T-helper 17 cell (primary cell): ENCODE data around the gene NAP1L4. TPM values are rescaled to one million over a fixed set of nuclear protein-coding genes. Genes with fewer than 3 reads are reported as not detected.
A peak's percentile ranks its signal among the peaks of the same experiment; 100 is the strongest.

ENCODE experiments used
- ATAC-seq: fragments of 150-1000 bp; cut with Tn5 transposase; 2 replicates; pipeline ENCODE4 v1.10.0; 2021; ENCODE audit warnings: mild to moderate bottlenecking, moderate library complexity
- DNase-seq, 3 donors: peaks; one replicate each; pipeline versions ENCODE4 v3.0.0 to v3.0.0-alpha.2; 2020 to 2021
- H3K9me3 ChIP-seq: one replicate; pipeline ENCODE4 v1.7.0; 2013; ENCODE audit warnings: low read length, mild to moderate bottlenecking; ENCODE audit not compliant: control insufficient read depth, poor library complexity, severe bottlenecking
- H3K27ac Mint-ChIP-seq: one replicate; pipeline ENCODE4 v1.8.0; 2022; ENCODE audit warnings: mild to moderate bottlenecking, moderate library complexity, mixed read lengths
- H3K27me3 Mint-ChIP-seq: one replicate; pipeline ENCODE4 v1.8.0; 2022; ENCODE audit warnings: mixed read lengths
- H3K36me3 Mint-ChIP-seq: one replicate; pipeline ENCODE4 v1.8.0; 2022; ENCODE audit warnings: low read depth, mixed read lengths
- H3K4me1 Mint-ChIP-seq: one replicate; pipeline ENCODE4 v1.8.0; 2022; ENCODE audit warnings: mild to moderate bottlenecking, mixed read lengths
- H3K4me3 Mint-ChIP-seq: one replicate; pipeline ENCODE4 v1.8.0; 2022; ENCODE audit warnings: mild to moderate bottlenecking, moderate library complexity, mixed read lengths
- total RNA-seq, 4 donors: library from RNA in 2 of 4; stranded (reverse) in 2 of 4; gene quantifications; one replicate each; pipeline ENCODE4 v1.2.3 and lab custom pipeline; 2022 to 2026

NAP1L4 gene
- total RNA-seq, 2 donors from 2014 or later = 229 to 275 TPM

DNA sequence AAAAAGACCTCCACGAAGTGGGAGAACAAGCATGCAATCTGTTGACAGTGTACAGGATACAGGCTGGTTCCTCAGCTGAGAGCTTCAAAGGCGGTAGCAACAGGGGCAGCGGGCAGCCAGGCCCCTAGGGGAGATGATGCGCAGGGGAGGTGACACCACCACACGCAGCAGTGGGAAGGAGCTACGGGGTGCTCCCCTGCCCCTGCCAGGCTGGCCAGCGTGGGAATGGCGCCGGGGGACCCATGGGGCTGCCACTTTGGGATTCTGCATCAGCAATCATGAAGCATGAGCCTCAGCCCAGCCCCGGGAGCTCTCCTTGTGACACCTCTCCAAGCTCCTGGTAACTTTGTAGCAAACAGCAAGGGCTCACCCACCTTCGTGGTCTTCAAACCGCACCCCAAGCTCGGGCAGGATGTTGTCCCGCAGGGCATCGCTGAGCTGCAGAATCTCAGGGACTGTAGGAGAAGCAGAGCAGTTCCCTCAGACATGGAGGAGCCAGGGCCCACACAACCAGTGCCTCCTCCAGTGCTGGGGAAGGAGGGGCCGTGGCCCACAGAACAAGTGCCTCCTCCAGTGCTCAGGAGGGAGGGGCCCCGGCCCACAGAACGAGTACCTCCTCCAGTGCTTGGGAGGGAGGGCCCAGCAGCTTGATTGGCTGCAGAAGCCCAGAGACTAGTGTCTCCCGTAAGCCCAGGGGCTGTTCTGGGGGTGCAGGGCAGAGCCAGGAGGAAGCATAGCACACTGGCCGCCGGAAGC is 14.6 kb upstream of the NAP1L4 start:
- no peak for DNase-seq
- ATAC-seq = no peak
- H3K27me3 Mint-ChIP-seq = no peaks in the 10 kb centered on the region
- no peak overlapping the region for H3K4me3 Mint-ChIP-seq
- peaks cover 13% of the 10 kb centered on the region for H3K4me1 Mint-ChIP-seq
- H3K36me3 Mint-ChIP-seq = peaks cover 13% of the 10 kb centered on the region
- H3K27ac Mint-ChIP-seq = no peak overlapping the region
- H3K9me3 ChIP-seq = no peaks in the 10 kb centered on the region

DNA sequence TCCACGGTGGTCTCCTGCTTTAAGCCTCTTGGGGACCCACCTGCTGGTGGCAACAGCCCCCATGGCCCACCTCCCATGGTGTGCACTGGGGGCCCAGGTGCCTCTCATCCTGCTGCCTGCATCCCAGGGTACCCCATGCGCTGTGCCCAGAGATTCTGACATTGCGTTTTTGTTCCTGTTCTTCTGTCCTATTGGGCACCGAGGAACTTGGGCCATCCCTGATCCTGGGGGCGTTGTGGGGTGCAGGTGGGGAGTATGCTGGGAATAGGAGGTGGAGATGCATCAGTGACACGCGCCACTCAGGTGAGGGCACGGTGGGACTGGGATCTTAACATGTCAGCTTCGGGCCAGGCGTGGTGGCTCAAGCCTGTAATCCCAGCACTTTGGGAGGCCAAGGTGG is 12.4 kb upstream of the NAP1L4 start:
- Mint-ChIP-seq H3K36me3 (peaks cover 13% of the 10 kb centered on the region), H3K27ac (no peak overlapping the region), H3K4me1 (peaks cover 10% of the 10 kb centered on the region), H3K4me3 (no peak overlapping the region), H3K27me3 (no peaks in the 10 kb centered on the region)
- DNase-seq (no peak), ATAC-seq (no peak)
- no peaks in the 10 kb centered on the region for H3K9me3 ChIP-seq

DNA sequence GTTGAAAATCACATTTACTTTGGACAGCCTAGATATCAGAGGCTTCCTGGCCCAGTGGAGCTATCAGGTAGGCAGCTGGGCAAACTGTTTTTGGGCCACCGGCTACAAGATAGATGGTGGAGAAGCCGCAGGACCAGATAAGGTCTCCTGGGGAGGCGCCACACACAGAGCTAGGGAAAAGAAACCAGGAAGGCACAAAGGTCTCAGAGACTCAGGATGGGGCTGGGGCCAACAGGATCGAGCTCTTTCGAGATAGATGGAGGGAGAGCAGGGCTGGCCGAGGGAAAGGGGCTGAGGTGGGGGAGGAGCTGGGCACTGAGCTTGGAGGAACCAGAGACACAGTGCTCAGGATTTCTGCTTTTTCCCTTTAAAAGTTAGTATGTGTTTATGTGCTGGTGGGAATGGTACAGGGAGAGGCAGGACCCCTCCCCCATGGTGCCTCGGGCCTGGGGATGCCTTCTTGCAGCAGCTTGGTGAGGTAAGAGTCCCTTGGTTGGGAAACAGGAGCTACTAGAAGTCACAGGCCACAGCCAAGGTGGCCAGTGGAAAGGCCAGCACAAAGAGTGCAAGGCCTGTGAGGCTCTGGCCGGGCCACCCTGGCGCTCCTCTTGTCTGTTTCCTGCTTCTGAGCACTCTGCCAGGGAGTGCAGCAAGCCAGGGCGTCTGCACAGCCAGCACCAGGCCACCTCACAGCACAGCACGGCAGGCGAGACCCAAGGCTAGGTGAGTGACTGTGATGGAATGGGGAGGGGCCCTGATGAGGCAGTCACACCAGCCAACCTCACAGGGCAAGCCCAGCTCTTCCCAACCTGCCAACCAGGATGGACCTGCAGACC is 11.5 kb upstream of the NAP1L4 start:
- Mint-ChIP-seq H3K27ac (peak overlapping the region; percentile 70), H3K36me3 (peaks cover 13% of the 10 kb centered on the region), H3K4me3 (no peak overlapping the region), H3K4me1 (peaks cover 6% of the 10 kb centered on the region), H3K27me3 (no peaks in the 10 kb centered on the region)
- ATAC-seq (no peak), DNase-seq (no peak)
- H3K9me3 ChIP-seq = no peaks in the 10 kb centered on the region

DNA sequence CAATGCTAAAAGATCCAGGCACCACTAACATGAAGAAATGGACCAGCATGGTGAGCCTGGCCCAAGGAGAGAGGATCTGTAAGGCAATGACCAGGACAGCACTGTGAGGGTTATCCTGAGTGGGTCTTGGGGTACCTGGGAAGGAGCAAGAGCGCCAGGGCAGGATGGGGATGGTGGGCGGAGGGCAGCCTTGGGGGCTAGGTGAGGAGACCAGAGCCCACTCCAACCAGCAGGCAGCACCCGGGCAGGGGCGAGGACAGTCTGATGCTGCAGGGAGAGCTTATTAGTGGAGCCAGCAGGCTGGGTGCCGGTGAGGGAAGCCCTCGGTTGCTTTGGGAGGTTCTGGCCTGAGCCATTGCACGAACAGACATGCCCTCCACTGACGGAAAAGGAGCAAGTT is 10.7 kb upstream of the NAP1L4 start:
- ATAC-seq = no peak
- Mint-ChIP-seq H3K27ac (peak overlapping the region; percentile 70), H3K4me3 (no peak overlapping the region), H3K4me1 (peaks cover 6% of the 10 kb centered on the region), H3K27me3 (no peaks in the 10 kb centered on the region), H3K36me3 (peaks cover 13% of the 10 kb centered on the region)
- no peaks in the 10 kb centered on the region for H3K9me3 ChIP-seq
- DNase-seq = no peak

DNA sequence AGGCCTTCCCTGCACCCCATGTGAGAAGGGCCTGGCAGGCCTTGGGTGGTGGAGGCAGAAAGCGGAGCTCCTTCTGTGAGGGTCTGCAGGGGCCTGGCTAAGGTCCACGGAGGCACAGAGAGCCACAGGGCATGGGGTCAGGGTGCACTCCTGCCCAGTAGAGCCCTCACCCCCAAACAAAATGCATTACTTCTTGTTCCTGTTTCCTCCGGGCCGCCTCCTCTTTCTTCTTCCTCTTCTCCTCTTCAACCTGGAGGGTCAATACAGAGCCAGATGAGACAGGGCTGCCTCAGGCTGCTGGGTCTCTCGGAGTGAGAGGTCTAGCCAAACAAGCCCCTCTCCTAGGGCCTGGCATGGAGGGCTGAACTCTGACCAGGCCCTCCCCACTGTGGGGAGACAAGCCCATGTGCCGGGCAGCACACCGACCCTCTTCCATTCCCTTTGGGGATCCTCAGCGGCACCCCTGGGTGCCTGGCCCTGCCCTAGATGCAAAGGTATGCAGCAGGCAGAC is 10.3 kb upstream of the NAP1L4 start:
- no peak overlapping the region for H3K4me3 Mint-ChIP-seq
- peaks cover 6% of the 10 kb centered on the region for H3K4me1 Mint-ChIP-seq
- ATAC-seq (no peak), DNase-seq (no peak)
- H3K9me3 ChIP-seq = no peaks in the 10 kb centered on the region
- peaks cover 13% of the 10 kb centered on the region for H3K36me3 Mint-ChIP-seq
- H3K27me3 Mint-ChIP-seq = no peaks in the 10 kb centered on the region
- H3K27ac Mint-ChIP-seq = peak overlapping the region; percentile 70

DNA sequence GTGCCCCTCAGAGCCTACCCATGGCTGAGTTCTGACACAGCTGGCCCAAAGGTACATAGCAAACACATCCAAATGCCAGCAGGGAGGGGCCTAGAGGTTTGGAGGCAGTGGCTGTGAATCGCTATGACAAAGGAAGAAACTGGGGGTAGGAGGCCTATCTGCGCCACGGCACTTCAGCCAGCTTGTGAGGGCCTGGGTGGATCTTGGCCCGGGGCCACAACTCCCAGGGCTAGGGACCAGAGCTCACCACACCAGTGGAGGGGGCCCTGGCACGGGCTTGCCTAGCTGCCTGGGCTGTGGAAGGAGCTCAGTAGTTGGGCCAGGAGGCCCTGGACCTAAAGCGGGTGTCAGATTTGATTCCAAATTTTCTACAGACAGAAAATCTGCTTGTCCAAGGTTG is 9.4 kb upstream of the NAP1L4 start:
- H3K27ac Mint-ChIP-seq = no peak overlapping the region

DNA sequence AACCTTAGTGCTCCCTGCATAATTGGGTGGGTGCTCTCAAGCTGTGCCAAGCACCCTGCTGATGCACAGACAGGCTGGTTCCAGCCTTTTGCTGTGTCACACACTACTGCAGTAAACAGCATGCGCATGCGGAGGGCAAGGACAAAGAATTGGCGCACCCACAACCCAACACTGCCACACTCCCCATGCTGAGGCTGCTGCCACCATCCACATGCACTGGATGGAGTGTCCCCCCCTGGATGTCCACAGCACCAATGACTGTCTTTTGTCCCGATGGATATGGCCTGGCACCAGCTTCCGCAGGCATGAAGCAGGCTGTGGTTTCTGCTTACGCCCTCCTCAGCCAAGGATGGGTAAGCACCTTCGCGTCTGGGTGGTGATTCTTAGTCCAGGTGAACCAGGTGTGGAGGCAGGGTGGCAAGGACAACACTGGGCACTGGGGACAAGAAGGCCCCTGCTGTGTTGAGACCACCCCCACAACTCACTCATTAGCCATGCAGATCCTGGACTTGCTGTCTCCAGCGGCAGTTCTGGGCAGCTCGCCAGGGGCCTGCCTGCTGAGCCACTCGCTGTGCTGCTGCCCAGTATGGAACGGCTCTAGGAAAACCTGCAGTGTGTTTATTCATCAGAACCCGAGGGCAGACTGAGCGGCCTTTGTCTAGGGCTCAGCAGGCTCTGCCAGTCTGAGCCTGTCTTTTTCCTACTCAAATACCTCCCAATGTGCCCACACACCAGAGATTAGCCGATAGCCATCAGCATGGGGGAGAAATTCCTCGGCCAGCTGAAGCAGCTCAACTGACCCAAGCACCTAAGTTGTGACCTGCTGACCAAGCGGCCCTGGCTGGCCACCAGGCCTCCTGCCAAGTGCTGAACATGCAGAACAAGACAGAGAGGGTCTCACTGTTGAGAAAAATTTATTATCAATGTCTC is 8.2 kb upstream of the NAP1L4 start:
- peaks cover 9% of the 10 kb centered on the region for H3K4me1 Mint-ChIP-seq
- H3K36me3 Mint-ChIP-seq = peaks cover 11% of the 10 kb centered on the region
- no peaks in the 10 kb centered on the region for H3K9me3 ChIP-seq
- DNase-seq (no peak), ATAC-seq (no peak)
- H3K4me3 Mint-ChIP-seq = peak overlapping the region; percentile 9
- H3K27ac Mint-ChIP-seq = no peak overlapping the region
- no peaks in the 10 kb centered on the region for H3K27me3 Mint-ChIP-seq

More for the DNA sequence above, 9.4 kb upstream of the NAP1L4 start:
- Mint-ChIP-seq H3K36me3 (peaks cover 13% of the 10 kb centered on the region), H3K4me1 (peaks cover 9% of the 10 kb centered on the region), H3K27me3 (no peaks in the 10 kb centered on the region), H3K4me3 (no peak overlapping the region)
- H3K9me3 ChIP-seq = no peaks in the 10 kb centered on the region
- no peak for DNase-seq
- ATAC-seq = no peak

DNA sequence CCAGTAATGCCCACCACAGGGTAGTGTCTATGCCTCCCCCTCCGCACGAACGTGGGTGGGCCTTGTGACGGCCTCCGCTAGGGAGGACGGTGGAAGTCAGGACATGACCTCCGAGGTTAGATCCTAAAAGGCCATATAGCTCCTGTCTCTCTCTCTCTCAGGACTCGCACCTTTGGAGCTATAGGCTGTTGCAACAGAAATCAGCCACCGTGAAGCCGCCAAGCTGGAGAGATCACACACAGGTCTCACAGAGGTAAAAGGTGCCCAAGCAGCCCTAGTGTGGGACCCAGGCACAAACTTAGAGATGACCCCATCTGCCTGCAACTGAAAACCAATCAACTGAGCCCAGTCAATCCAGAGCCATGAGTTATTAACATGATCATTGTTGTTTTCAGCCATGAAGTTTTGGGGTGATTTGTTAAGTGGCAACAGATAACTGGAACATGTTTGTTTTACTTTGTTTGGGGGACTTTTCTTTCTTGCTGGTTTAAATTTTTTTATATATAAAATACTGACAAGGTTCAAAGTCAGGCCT is 7.4 kb upstream of the NAP1L4 start:
- ATAC-seq (no peak), DNase-seq (no peak)
- H3K9me3 ChIP-seq = no peaks in the 10 kb centered on the region
- Mint-ChIP-seq H3K4me1 (peaks cover 9% of the 10 kb centered on the region), H3K36me3 (peaks cover 11% of the 10 kb centered on the region), H3K27me3 (no peaks in the 10 kb centered on the region), H3K27ac (no peak overlapping the region), H3K4me3 (no peak overlapping the region)

DNA sequence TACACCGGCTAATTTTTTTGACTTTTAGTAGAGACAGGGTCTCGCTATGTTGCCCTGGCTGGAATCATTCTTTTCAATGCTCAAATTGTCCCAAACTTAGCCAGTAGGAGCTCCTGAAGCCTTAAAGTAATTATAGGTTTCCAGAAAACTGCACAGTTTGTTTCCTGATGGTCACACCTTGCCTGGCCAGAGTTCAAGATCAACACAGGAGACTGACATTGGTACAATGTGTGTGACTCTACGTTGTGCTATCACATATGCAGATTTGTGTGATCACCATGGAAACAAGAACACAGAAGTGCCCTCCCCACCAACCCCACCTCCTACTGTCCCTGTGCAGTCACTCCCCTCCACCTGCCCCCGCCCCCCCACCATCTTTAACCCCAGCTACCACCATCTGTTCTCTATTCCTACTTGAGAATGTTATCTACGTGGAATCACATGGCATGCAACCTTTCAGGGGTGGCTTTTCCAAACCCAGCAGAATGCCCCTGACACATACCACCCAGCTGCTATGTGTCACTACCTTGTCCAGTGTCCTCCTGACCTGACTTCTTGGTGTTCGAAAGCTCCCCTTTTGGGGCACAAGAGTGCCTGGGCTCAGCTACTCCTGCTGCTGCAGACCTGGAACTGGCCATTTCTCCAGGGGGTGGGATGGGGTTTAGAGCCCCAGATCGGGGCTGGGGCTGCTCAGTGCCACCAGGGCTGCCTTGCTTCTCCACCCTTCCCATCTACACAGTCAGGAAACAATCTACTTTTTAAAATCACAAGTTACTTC is 6.1 kb upstream of the NAP1L4 start:
- Mint-ChIP-seq H3K27ac (peak overlapping the region; percentile 21), H3K36me3 (peaks cover 8% of the 10 kb centered on the region)

DNA sequence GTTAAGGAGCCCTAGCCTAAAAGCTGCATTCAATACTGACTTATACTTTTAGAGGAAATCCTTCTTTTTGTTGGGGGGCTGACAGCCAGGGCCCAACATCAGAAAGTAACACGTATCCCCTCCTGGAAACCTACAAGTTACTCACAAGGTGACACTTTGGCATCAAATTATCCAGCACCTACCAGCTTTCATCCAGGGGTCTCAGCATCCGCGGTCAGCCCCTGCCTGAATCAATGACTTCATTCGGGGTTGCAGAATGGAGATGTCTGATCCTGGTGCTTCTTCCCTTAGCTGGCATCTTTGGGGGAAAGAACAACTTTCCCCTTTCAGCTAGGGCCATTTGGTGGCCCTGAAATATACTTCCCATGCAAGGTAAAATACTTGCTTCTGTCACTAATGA is 5.3 kb upstream of the NAP1L4 start:
- no peak for DNase-seq
- no peak overlapping the region for H3K27ac Mint-ChIP-seq
- no peak overlapping the region for H3K4me3 Mint-ChIP-seq
- H3K27me3 Mint-ChIP-seq = no peaks in the 10 kb centered on the region
- no peak for ATAC-seq
- peaks cover 12% of the 10 kb centered on the region for H3K4me1 Mint-ChIP-seq
- H3K9me3 ChIP-seq = no peaks in the 10 kb centered on the region
- H3K36me3 Mint-ChIP-seq = peaks cover 2% of the 10 kb centered on the region

More for the DNA sequence above, 6.1 kb upstream of the NAP1L4 start:
- DNase-seq (no peak), ATAC-seq (no peak)
- H3K9me3 ChIP-seq = no peaks in the 10 kb centered on the region
- Mint-ChIP-seq H3K4me1 (peaks cover 12% of the 10 kb centered on the region), H3K27me3 (no peaks in the 10 kb centered on the region), H3K4me3 (no peak overlapping the region)

DNA sequence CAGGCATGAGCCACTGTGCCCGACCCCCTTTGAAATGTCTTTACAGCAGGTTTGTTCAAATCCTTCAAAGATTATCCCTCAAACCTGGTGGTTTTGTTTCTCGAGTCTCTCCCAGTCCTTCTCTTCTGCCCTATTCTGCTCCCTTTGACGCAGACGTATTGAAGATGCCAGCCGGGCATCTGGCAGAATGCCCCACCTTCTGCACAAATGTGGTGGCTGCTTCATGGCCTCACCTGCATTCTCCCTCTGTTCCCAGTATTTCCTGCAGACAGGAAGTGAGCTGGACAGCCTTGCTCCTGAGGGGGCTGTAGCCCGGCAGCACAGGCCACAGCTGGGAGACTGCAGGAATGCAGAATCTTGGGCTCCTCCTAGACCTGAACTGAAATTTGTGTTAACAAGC is 4.8 kb upstream of the NAP1L4 start:
- no peak for DNase-seq
- Mint-ChIP-seq H3K4me3 (no peak overlapping the region), H3K36me3 (peaks cover 5% of the 10 kb centered on the region), H3K4me1 (peaks cover 15% of the 10 kb centered on the region), H3K27ac (no peak overlapping the region), H3K27me3 (no peaks in the 10 kb centered on the region)
- ATAC-seq = no peak
- H3K9me3 ChIP-seq = no peaks in the 10 kb centered on the region

DNA sequence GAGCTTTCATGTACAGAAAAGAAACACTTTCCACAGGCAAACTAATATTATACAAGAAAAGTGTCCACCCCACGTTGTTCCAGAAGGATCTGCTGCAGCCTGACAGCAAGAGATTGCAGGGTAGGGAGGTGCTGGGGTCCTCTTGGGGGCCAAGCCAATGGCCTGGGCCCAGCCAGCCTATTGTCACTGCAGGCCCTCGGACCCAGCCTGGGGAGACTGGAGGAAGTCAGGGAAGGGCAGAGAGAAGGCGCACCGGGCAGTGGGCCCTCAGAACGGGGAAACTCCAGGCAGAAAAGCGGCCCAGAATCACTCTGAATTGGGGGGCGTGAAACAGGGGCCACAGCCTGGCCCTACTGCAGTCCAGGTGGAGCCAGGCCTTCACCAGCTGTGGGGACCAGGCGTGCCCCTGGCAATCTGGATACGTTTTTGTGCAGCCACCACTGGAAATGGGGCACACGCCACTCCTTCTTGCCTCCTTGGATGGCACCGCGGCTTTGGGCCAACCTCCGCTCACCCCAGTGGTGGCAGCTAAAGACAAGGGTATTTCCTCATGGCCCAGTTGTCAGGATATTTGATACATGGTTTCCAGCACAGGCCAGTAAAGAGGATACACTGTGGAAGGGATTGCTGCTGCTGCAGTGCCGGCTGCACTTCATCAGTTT is 3.9 kb upstream of the NAP1L4 start:
- no peak overlapping the region for H3K4me3 Mint-ChIP-seq
- peaks cover 14% of the 10 kb centered on the region for H3K4me1 Mint-ChIP-seq
- no peaks in the 10 kb centered on the region for H3K9me3 ChIP-seq
- H3K27ac Mint-ChIP-seq = no peak overlapping the region
- no peaks in the 10 kb centered on the region for H3K27me3 Mint-ChIP-seq
- H3K36me3 Mint-ChIP-seq = peaks cover 3% of the 10 kb centered on the region
- no peak for DNase-seq
- no peak for ATAC-seq
